HG02970 (cell line): Measurements from ENCODE around the gene FAM90A1.
"Not testable (repeated sequence)": the region's sequence is repeated elsewhere in the genome, so short reads cannot be mapped to it uniquely, and the experiment has no call there.

Experiments used
- ATAC-seq: cut with Tn5 transposase; IDR thresholded peaks from one replicate; pipeline ENCODE4 v1.9.1; 2021; ENCODE audit warnings: mild to moderate bottlenecking, moderate library complexity, moderate number of reproducible peaks; ENCODE audit not compliant: unreplicated experiment, low FRiP score

FAM90A1 gene

DNA sequence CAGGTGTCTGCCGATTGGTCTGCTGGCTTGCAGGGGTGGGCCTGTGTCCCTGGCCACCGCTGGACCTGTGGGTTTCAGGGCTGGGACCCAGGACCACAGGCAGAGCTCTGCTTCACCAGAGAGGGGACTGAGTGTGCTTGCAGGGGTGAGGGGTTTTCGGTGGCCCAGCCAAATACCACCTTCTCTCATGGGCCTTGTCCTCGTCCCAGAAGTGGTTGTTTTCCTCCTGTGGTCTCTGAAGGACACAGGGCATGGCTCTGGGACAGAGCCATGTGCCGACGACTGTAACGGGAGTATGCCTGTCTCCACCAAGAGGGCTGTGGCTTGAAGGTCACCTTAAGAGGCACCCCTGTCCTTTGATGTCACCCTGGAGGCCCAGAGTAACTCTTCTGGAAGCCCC is 7.3 kb upstream of the FAM90A1 start:
- ATAC-seq = not testable (repeated sequence)

DNA sequence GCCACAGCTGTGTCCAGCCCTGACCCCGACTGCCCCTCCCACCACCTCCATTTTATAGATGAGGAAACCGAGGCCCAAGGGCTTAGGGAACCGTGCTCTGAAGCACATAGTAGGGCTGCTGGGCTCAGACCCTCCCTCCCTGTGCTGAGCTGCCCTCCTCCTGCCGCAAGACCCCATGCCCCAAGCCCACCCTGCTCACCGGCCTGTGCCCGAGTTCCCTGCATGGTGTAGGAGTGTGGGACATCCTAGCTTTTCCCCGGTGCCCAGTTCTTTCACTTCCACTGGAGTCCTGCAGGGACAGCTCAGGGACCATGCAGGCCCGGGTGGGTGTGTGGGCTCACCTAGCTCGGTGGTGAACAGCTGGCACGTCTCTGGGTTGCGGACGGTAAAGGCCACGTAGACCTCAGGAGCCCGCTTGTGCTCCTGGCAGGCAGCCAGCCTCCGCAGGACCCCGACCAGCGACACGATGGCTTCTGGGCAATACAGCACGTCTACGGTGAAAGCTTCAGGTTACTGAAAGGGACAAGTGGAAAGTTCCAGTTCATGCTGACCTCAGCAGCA is 6.6 kb upstream of the FAM90A1 start:
- not testable (repeated sequence) for ATAC-seq

DNA sequence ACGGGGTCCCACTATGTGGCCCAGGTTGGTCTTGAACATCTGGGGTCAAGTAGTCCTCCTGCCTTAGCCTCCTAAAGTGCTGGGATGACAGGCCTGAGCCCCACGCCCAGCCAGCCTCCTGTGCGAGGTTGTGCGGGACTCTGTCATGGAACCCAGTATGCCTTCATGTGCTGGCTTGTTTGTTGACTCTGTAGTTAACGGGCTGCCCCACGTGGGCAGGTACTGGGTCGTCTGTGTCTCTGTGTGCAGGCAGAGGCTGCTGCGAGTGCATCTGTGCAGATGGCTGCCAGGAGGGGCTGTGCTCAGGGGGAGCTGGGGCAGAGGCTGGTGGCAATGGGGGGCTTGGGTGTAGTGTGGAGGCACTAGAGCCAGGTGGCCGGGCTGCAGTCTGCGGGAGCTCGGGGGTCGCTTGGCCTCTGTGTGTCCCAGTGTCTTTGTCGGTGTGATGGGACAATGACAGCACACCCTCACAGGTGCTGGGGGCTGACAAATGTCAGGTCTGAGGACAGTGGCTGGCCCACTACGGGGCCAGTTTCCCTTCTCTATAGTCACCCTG is 6.0 kb upstream of the FAM90A1 start:
- not testable (repeated sequence) for ATAC-seq

DNA sequence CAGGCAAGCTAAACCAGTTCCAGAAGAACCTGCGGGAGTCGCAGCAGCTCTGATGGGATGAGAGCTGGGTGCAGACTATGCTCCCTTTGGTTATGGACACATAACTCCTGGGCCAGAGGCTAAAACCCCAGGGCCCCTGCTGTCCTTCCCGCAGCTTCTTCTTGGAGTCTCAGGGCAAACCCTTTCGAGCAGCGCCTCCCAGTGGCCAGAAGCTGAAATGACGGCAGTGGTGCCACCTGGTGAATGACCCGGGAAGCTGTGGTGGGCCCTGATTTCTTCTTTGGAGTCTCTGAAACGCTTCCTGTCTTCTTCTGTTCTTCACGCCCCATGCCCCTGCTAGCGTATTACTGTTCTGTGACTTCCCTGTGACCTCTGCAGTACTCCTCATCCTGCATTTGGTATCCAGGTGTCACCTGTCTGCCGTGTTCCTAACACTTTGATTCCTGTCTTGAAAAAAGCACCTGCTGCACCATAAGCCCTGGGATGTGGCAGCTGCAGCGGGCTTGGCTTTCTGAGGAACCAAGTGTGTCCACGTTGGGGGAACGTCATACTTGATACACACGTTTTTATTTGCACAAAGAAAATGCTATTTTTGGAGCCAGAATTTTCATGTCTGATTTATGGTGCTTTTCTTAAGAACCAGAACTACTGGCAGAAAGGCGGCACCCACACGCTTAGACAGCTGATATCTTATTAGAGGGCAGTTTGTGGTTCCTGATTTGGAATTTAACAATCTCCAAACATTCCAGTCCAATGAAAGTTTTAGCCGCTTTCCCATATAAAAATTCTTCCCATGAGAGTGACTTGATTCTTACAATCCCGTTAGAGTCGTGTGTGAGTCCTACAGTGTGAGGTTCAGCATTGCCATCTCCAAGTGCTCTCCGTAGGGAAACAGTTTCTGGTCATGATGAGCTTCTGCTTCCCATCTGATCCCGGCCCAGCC is 4.5 kb upstream of the FAM90A1 start:
- not testable (repeated sequence) for ATAC-seq

DNA sequence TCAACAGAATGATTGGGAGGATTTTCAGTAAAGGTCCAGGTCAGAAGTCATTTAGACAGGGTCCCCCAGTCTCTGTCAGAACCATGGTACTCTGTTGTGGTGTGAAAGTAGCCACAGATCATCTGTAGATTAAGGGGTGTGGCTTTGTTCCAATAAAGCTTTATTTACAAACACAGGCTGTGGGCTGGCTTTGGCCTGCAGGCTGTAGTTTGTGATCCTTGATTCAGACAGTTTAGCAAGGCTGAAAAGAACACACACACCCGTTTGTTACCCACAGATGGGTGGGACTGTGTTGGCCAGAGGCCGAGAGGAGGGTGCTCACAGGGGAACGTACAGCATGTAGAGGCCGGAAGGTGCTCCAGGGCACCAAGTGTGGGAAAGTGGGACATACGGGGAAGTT is 3.6 kb upstream of the FAM90A1 start:
- not testable (repeated sequence) for ATAC-seq

DNA sequence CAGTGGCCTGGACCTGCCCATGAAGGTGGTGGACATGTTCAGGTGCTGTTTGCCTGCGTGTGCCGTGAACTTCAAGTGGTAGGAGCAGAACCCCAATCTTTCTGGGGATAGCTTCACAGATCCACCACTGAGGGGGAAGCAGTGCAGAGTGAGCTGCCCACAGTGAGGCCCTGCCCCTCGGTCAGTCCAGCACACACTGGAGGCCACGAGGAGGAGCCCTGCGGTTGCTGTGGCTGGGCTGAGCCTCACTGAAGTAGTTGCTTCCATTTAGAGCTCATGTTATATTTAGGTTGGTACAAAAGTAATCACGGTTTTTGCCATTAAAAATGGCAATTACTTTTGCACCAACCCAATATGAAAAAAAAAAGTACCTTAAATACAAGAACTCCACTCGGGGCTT is 2.1 kb upstream of the FAM90A1 start:
- ATAC-seq = not testable (repeated sequence)

DNA sequence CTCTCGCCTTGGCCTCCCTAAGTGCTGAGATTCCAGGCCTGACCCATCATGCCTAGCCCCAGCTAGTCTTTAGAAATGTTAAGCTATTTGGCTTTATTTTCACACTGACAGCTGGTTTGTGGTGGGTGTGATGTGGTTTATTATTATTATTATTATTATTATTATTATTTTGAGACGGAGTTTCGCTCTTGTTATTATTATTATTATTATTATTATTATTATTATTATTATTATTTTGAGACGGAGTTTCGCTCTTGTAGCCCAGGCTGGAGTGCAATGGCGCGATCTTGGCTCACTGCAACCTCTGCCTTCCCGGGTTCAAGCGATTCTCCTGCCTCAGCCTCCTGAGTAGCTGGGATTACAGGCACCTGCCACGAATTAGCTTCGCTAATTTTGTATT is 1.2 kb upstream of the FAM90A1 start:
- not testable (repeated sequence) for ATAC-seq

DNA sequence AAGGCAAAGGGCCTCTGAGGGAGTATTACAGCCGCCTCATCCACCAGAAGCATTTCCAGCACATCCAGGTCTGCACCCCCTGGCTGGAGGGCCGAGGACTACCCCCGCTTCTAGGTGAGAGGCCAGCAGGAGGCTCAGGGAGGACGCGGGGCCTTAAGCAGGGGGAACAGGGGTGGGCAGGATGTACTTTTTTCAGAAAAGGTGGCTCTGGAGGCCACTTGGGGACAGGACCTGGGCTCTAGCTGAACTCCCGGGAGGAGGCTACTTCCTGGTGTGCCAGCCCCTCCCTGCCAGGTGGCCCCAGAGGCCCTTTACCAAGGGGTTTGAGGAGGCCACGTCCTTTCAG is 287 bp upstream of the FAM90A1 start:
- ATAC-seq = not testable (repeated sequence)

DNA sequence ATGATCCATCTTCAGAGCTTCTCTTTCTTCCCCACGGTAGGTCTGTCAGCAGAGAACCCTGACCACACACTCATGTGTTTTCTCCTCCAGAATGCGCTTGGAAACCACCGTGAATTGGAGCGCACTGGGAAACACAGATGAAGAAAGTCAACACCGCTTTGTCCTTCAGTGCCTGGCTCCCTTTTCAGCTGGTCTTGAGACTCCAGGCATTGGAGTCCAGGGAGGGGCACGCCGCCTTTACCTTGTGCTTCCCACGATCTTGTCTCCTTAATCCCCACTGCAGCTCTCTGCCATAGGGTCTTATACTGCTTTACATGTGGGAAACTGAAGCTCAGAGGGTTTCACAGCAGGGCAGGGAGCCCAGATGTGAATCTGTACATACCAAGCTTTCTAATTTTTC is 1.1 kb downstream of the FAM90A1 start:
- ATAC-seq = no peak

DNA sequence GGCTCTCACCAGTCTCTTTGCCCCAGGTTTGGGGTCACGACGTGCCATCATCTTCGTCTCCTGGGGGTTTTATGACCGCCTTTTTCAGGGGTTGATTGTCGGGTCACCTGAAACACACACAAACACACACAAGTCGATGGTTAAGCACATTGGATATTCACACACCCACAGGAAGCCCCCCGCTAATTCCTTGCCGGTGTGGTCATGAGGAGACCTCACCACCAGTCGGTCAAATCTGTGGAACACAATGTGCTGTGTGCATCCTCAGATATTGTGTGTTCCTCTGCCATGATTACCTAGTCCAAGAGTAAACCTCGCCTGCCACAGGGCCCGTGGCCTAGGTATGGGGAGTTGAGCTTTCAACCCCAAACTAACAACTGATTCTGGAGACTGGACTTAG is 2.6 kb downstream of the FAM90A1 start:
- not testable (repeated sequence) for ATAC-seq

DNA sequence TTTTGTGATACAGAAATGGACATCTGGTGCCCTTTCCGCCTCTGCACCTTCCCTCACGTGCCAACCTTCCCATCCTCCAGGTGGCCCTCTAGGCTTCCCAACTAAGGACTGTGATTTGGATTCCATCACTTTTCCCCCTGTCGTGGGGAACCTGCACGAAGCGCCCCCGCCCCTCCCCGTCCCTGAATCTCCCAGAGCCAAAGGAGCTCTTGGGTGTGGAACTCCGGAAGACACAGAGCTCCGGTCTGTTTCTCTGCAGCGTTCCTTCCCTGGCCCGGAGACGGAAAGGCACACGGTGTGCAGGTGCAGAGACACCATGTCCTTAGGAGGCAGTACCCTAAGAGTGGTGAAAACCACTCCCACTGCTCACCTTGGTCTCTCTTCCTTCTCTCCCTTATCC is 3.8 kb downstream of the FAM90A1 start:
- ATAC-seq = not testable (repeated sequence)

DNA sequence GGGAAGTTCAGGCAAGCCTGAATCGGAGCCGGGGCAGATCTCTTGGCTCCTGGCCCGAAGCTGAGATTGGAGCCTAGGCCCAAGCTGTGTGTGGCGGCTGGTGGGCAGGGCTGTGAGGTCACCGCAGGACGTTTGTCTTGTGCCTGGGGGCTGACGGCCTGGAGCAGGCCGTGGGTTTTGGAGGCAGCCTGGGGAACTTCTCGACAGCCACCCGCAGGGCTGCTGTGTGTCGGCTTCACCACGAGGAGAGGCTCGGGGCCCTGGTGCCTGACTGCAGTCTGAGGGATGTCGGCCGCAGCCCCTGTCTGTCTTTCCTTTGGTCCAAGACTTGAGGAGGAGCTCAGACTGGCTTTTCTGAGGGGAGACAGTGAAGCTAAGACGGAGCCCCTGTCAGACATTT is 5.1 kb downstream of the FAM90A1 start:
- ATAC-seq = not testable (repeated sequence)

DNA sequence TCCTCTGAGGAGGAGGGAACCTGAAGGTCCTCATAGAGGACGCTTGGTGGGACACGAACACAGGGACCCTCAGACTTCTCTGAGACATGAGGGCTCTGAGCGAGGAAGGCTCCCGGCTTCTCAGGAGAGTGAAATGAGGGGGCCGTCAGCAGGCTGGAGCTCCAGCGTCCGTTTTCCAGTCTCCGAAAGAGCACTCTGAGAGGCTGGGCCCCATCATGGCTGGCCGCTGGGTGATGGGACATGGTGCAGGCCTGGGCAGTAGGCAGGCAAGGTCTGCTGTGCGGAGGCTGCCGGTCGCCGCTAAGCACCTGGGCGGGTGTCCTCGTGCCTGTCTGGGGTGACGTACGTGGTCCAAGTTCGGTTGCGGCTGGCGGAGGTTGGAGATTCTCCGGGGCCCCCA is 5.6 kb downstream of the FAM90A1 start:
- not testable (repeated sequence) for ATAC-seq

DNA sequence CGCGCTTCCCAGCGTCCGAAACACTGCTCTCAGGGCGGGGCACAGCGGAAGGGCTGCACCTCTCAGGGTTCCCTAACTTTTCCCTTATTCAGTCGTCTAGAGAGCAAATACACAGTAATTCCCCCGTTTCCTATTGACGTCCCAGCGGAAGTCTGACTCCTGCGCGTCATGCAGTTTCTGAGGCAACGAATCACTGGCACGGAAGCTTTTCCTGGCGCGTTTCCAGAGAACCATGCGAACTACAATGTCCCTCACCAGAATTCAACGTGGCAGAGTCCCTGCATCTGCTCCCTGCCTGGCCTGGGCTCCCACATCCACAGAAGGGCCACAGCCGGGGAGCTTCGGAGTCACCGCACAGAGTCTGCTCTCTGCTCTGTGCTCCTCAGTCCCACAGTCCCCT is 6.0 kb downstream of the FAM90A1 start:
- not testable (repeated sequence) for ATAC-seq

DNA sequence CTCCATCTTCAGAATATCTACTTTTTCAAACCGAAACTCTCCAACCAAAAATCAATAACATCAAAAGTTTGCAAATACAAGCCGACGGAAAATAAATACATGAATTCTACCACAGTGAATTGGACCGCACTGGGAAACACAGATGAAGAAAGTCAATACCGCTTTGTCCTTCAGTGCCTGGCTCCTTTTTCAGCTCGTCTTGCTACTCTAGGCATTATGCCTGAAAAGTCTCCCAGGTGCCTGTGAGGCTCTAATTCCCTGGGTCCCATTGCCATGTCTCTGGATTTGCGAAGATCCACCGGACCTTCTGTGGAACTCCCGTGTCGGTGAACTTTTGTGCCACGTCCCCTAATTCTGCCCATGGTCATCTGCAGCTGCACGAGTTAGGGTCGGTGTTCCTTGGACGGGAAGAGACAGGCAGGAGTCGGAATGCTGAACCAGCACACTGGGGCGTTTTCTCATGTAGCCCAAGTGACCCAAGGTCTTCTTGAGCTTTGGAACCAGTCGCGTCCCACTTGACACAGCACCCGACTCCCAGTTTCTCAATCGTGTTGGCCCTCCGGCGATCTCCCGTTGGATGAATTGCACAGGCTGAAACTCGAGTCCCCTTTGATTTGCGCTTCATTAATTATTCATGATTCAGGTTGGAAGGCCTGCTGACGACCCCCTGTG is 8.6 kb downstream of the FAM90A1 start:
- ATAC-seq = not testable (repeated sequence)

DNA sequence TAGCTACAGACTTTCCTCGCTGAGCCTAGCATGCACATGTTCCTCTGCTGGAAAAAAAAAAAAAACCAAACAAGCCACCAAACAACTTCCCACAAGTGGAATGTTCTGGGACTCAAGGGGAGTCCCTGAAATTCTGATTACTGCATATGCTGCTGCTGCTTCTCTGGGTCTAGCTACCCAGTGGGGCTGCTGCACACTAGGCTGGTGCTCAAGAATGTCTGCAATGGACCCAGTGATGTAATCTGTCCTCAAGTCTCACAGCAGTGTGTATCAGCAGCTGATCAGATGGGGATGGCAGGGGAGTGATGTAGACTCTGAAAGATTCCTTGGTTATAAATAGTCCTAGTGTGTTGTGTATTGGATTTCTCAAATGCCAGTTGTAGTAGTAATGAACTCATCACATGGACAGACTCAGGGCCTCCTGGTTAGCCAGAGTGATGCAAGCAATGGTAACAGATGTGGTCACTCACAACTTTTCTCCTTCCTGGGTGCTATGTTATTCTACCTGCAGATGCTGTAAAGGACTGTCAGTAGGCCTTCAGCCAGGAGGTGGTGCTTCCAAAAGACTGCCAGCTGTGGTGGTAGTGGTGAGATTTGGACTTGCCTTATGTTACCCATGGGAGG is 29.6 kb downstream of the FAM90A1 start:
- ATAC-seq = not testable (repeated sequence)

DNA sequence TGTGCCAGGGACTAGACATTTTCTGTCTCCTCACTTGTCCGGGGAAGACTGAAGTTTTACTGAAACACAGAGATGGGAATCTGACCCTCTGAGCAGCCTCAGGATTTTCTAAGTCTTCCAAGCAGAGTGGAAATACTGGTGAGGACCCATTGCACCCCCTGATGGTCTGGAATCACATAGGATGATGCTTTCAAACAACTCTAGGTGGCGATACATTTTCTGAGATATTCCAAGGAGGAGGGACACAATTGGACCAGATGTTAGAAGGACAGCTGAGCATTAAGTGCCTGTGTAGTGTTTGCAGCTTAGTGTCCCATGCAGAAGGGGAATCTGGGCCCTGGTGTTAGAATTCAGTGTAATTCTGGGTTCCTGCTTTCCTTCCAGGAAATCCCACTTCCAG is 39.3 kb downstream of the FAM90A1 start:
- not testable (repeated sequence) for ATAC-seq

DNA sequence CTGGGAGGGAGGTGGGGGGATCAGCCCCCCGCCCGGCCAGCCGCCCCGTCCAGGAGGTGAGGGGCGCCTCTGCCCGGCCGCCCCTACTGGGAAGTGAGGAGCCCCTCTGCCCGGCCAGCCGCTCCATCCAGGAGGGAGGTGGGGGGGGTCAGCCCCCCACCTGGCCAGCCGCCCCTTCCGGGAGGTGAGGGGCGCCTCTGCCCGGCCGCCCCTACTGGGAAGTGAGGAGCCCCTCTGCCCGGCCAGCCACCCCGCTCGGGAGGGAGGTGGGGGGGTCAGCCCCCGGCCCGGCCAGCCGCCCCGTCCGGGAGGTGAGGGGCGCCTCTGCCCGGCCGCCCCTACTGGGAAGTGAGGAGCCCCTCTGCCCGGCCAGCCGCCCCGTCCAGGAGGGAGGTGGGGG is 43.2 kb downstream of the FAM90A1 start:
- not testable (repeated sequence) for ATAC-seq

DNA sequence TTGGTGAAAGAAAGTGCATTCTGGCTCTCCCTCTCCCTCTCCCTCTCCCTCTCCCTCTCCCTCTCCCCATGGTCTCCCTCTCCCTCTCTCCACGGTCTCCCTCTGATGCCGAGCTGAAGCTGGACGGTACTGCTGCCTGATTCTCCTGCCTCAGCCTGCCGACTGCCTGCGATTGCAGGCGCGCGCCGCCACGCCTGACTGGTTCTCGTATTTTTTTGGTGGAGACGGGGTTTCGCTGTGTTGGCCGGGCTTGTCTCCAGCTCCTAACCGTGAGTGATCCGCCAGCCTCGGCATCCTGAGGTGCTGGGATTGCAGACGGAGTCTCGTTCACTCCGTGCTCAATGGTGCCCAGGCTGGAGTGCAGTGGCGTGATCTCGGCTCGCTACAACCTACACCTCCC is 44.1 kb downstream of the FAM90A1 start:
- ATAC-seq = not testable (repeated sequence)

DNA sequence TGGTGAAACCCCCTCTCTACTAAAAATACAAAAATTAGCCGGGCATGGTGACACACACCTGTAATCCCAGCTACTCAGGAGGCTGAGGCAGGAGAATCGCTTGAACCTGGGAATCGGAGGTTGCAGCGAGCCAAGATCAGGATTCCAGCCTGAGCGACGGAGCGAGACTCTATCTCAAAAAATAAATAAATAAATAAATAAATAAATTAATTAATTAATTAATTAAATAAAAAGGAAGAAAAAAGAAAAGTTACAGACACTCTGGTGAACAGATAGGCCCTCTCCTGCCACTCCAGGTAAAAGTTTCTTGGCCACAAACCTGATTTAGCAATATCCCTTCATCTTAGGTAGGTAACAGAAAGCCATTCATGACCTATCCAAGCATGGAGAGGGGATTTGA is 44.5 kb downstream of the FAM90A1 start:
- ATAC-seq = not testable (repeated sequence)

DNA sequence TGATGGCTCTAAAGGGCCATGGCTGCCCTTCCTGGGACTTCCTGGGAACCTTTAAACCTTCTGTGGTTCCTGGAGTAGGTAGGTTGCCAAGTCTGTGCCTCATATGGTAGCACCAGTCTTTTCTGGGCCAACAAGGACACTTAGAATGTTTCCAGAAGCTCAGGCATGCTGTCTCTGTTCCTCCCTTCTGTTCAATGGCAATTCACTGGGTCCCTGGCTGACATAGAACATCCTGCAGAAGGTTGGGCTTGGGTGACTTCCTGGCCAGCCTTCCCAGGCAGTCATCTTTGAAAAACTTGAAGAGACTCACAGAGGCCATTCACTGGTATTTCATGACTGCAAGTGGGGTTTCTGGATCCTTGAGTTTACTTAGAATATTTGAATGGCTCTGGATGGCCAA is 46.1 kb downstream of the FAM90A1 start:
- ATAC-seq = not testable (repeated sequence)
